IPS-18c (cell line): Measurements from ENCODE around the gene WDR62.
"Not testable (repeated sequence)": the region's sequence is repeated elsewhere in the genome, so short reads cannot be mapped to it uniquely, and the experiment has no call there.

Experiments
- H3K4me3 ChIP-seq: 2 replicates; pipeline ENCODE4 v1.7.0; 2013; ENCODE audit warnings: low read depth, mild to moderate bottlenecking, low read length, moderate library complexity; ENCODE audit not compliant: insufficient read depth
- H3K9me3 ChIP-seq: one replicate; pipeline ENCODE4 v1.6.1; 2013; ENCODE audit warnings: mild to moderate bottlenecking, low read length, moderate library complexity; ENCODE audit not compliant: control insufficient read depth, insufficient read depth

The WDR62 gene

DNA sequence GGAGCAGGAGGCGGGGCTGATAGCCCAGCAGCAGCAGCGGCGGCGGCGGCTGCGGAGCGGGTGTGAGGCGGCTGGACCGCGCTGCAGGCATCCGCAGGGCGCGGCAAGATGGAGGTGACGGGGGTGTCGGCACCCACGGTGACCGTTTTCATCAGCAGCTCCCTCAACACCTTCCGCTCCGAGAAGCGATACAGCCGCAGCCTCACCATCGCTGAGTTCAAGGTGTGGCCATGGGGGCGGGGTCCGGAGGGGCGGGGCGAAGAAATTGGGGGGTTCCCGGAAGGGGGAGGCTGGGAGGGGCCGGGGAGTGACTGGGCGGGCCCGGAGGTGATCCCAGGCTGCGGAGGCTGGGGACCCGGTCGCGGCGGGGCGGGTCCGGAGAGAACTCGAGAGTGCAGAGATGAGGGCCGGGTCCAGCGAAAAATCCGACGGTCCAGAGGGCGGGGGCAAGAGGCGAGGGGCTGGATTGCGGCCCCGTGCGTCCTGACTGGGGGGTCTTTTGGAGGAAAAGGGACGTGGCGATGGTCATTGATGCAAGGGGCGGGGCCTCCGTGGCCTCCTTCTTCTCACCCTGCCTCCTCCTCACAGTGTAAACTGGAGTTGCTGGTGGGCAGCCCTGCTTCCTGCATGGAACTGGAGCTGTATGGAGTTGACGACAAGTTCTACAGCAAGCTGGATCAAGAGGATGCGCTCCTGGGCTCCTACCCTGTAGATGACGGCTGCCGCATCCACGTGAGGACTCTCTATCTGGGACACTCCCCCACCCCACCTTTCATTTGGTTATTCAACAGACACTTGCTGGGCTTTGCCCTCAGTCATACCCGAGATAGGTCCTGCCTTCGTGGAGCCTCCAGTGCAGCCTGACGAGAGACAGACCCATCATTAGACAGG is 61.0 kb downstream of the WDR62 start, which contains the start of gene TBCB:
Gene TBCB, plus strand, starts transcription at position 16 of the 891 bp plus-strand sequence. Its CDS starts 93 bp downstream, at position 109.
- H3K4me3 ChIP-seq, result peak within 1 kb of the TSS; percentile 88
- H3K9me3 ChIP-seq, result no peaks in the 10 kb centered on the region

DNA sequence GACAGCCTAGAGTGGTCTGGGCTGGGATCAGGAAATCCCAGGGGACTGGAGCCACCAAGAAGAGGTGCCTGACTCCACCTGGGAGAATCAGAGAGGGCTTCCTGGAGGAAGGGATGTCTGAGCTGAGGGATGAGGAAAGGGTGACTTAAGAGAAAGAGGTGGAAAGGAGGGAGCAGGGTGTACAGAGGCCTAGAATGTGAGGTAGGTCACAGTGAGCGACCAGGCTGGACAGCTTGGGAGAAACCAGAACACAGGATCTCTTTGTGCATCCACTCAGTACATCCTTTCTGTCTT is 61.6 kb downstream of the WDR62 start:
- H3K9me3 ChIP-seq, result no peaks in the 10 kb centered on the region
- H3K4me3 ChIP-seq, result peak overlapping the region; percentile 88

DNA sequence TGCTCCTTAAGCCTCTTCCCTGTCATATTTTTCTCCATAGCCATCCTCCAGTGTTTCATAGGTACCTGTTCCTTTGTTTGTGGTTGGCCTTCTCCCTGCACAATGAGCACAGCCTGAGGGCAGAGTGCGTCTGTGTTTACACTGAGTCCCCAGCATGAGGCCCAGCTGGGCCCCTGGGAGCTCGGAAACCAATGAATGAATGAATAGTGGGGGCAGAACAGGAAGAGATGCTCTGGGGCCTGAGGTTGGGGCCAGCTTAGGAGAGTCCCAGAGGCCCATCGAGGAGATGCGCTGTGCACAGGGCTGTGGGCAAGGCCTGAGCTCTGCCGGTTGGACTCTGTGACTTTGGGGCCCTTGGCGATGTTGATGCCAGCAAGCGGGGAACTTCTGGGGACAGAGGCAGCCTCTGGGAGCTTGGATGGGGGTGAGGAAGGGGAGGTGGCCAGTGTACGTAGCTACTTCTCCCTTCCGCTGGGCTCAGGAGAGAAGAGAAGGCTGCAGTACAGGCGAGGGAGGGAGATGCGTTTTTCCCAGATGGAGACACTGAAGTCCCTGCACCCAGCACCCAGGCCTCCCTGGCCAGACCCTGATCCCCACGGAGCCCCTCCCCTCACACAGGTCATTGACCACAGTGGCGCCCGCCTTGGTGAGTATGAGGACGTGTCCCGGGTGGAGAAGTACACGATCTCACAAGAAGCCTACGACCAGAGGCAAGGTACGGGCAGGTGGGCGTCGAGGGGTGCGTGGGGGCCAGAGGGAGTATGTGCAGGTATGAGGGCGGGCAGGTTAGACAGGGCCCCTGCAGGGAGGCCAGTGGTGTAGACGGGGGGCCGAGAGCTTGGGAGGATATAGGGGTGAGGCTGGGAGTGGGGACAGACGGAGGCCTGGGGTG is 65.6 kb downstream of the WDR62 start:
- Histone ChIP-seq H3K4me3 (no peak overlapping the region; the same call in 1 of the 2 replicates), H3K9me3 (no peaks in the 10 kb centered on the region)

DNA sequence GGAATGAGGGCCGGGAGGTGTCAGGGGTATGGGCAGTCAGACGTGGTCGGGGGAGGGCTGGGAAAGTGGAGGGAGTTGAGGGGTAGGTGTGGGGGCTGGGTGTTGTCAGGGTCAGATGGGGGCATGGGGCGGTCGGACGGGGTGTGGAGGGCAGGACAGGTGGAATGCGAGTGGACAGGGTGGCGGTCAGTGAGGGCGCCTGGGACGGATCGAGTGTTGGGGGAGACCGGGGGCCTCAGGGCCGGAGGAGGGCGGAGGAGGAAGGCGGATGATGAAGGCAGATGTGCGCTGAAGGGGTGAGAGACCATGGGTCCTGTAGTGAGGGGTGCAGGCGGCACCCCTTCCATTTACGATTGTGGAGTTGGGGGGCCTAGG is 66.3 kb downstream of the WDR62 start:
- Histone ChIP-seq H3K4me3 (no peak overlapping the region), H3K9me3 (no peaks in the 10 kb centered on the region)

DNA sequence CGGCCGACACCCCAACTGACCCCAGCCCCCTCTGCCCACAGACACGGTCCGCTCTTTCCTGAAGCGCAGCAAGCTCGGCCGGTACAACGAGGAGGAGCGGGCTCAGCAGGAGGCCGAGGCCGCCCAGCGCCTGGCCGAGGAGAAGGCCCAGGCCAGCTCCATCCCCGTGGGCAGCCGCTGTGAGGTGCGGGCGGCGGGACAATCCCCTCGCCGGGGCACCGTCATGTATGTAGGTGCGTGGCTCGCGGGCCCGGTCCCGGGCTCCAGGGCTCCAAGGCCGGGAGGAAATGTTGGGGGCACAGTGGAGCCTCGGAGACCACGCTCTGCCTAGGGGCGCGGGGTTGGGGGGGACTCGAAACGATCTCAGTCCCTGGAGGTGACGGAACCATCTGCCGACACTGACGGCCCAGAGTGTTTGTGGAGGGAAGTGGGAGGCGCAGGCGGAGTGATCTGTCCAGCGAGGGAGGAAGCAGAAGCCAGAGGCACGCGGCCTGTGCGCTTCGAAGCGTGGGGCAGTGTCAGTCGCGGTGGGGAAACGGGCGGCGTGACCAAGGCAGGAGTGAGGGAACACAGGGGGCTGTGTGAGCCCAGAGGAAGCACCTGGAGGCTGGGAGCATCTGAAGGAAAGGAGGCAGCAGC is 66.9 kb downstream of the WDR62 start:
- Histone ChIP-seq H3K9me3 (no peaks in the 10 kb centered on the region), H3K4me3 (no peak overlapping the region)

DNA sequence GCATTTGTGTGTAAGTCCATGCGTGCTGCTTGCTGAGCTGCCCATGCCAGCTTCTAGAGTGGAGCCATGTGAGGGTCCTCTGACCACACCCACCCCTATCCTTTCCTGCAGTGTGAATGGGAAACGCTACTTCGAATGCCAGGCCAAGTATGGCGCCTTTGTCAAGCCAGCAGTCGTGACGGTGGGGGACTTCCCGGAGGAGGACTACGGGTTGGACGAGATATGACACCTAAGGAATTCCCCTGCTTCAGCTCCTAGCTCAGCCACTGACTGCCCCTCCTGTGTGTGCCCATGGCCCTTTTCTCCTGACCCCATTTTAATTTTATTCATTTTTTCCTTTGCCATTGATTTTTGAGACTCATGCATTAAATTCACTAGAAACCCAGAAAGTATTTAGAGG is 70.9 kb downstream of the WDR62 start:
- Histone ChIP-seq H3K4me3 (no peak overlapping the region), H3K9me3 (no peaks in the 10 kb centered on the region)

DNA sequence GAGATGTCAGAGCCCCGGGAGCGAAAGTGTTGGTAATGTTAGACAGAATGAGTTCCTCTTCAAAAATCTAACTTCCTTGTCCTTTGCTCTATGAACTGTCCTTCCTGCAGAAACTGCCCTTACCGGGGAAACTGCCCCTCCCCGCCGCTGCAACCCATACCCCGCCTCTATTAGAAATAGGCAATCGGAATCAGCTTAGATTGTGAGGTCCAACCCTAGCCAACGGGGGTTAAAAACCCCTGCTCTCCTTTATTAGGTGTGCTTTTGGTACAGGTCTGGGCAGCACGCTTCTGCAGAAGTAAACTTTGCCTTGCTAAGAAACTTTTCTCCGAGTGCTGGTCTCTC is 73.7 kb downstream of the WDR62 start:
- Histone ChIP-seq H3K9me3 (no peaks in the 10 kb centered on the region), H3K4me3 (peak overlapping the region; percentile 61)

DNA sequence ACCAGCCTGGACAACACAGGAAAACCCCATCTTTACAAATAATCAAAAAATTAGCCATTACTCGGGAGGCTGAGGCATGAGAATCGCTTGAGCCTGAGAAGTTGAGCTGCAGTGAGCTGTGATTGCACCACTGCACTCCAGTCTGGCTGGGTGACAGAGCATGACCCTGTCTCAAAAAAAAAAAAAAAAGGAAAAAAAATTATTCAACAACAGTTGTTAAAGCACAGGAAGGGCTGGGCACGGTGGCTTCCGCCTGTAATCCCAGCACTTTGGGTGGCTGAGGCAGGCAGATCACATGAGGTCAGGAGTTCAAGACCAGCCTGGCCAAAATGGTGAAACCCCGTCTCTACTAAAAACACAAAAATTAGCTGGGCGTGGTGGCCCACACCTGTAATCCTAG is 76.5 kb downstream of the WDR62 start:
- not testable (repeated sequence) for H3K4me3 ChIP-seq, H3K9me3 ChIP-seq

DNA sequence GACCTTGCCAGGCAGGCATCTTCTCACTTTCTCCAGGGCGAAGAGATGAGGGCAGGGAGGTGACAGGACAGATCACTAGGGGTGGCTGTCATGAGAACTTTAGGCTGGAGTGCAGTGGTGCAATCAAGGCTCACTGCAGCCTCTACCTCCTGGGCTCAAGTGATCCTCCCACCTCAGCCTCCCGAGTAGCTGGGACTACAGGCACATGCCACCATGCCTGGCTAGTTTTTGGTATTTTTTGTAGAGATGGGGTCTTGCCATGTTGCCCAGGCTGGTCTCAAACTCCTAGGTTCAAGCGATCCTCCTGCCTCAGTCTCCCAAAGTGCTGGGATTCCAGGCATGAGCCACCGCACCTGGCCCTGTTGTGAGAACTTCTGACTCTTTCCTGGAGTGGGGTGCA is 80.2 kb downstream of the WDR62 start:
- not testable (repeated sequence) for H3K4me3 ChIP-seq, H3K9me3 ChIP-seq

DNA sequence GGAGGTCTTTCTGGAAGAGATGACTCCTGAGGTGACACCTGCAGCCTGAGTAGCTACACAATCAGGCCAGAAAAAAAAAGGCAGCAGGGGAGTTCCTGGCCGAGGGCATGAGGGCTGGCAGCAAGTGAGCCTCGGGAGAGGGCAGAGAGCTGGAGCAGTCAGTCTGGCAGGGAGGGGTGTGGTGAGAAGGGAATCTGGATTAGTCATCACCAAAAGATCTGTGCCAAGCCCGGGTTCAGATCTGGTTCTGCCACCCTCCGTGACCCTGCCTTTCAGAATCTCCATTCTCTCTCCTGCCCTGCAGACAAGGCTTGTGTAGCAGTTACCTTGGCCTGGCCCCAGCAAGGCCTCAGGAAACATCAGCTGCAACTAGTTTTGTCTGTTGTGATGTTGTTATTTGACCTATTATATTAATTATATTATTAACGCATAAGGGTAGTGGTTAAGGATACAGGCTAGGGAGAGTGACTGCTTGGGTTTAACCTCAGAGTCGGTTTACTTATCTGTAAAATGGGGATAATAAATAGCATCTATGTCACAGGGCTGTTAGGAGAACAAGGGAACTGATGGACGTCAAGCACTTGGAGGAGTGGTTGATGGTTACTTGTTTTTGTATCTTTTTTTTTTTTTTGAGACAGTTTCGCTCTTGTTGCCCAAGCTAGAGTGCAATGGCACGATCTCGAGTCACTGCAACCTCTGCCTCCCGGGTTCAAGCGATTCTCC is 82.4 kb downstream of the WDR62 start:
- H3K9me3 ChIP-seq, result peaks cover 4% of the 10 kb centered on the region
- no peak overlapping the region for H3K4me3 ChIP-seq

DNA sequence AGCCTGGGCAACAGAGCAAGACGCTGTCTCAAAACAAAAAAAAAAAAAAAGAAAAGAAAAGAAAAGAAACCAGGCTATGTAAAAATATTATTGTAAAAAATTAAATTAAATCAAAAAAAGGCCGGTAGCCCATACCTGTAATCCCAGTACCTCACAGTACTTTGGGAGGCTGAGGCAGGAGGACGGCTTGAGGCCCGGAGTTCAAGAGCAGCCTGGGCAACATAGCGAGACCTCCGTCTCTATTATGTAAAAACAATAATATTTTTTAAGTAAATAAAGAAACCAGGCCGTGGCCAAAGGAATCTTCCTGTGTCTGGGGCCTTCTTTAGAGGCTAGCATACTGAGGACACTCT is 84.4 kb downstream of the WDR62 start:
- H3K9me3 ChIP-seq, result peaks cover 4% of the 10 kb centered on the region
- H3K4me3 ChIP-seq, result peak overlapping the region; percentile 97

DNA sequence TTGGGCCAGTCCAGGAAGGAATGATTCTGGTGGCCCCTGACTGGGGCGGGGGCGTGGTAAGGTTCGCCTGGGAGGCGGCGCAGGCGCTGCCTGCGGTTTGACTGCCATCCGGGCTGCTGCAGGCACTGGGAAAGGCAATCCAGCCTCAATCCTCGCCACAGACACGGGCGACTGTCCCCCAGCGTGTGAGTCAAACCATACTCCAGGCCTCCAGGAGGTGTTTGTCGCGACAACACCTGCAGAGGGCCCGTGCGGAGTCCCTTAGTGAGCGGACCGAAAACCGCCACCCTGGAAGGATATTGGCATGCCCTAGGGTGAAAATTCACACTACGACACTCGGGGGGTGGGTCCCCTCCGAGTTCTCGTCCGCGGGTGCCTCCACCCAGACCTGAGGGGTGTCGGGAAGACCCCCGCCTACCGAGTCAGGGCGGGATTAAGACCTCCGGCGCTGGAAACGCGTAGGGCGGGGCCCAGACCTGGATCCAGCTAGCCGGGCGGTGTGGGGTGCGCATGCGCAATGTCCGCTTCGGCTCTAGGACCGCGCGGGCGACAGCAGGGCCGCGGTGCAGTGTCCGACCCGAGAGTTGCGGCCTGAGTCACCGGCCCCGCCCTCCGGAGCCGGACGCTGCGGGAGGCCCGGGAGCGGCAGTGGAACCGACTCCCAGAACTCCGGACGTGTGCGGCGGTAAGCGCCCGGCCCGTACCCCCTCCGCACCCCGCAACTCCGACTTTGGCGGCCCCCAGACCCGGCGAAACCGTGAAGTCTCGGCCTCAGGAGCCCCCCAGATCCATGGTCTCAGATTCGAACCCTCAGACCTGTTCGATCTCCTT is 85.0 kb downstream of the WDR62 start, which contains the start of gene CAPNS1:
Gene CAPNS1, plus strand, starts transcription at position 594 of the 831 bp plus-strand sequence. CDS start 946 bp downstream, outside the sequence.
- H3K4me3 ChIP-seq, result peak within 1 kb of the TSS; percentile 97
- peaks cover 4% of the 10 kb centered on the region for H3K9me3 ChIP-seq

DNA sequence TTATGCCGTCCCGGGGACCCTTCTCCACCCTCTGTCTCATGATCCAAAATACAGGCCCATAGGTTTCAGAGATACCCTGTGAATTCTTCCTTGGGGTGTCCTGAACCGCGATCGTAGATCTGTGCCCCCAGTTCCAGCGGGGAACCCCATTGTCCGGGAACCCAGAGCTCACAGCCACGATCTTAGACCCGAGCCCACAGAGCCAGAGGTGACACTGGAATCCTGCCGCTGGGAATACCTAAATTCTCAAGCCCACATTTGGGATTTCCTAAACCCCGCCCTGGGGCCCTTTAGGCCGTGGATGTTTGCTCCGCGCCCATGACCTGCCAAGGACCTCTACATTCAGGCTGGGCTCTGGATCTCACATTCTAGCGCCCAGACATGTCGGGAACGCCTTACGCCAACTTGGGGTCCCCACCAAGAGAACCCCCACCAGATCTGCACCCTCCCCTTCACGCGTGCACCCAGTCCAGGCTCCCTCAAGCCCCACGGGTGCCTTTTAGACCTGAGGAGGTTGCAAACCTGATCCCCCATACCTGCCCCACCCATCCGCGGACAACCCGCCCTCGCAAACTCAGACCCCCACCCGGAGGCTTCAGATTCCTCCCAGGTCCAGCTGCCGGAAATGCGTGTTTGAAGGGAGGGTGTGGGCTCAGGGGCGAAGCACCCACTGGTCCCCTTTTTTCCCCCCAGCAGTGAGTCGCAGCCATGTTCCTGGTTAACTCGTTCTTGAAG is 85.8 kb downstream of the WDR62 start:
- H3K9me3 ChIP-seq, result peaks cover 4% of the 10 kb centered on the region
- peak overlapping the region; percentile 97 for H3K4me3 ChIP-seq

DNA sequence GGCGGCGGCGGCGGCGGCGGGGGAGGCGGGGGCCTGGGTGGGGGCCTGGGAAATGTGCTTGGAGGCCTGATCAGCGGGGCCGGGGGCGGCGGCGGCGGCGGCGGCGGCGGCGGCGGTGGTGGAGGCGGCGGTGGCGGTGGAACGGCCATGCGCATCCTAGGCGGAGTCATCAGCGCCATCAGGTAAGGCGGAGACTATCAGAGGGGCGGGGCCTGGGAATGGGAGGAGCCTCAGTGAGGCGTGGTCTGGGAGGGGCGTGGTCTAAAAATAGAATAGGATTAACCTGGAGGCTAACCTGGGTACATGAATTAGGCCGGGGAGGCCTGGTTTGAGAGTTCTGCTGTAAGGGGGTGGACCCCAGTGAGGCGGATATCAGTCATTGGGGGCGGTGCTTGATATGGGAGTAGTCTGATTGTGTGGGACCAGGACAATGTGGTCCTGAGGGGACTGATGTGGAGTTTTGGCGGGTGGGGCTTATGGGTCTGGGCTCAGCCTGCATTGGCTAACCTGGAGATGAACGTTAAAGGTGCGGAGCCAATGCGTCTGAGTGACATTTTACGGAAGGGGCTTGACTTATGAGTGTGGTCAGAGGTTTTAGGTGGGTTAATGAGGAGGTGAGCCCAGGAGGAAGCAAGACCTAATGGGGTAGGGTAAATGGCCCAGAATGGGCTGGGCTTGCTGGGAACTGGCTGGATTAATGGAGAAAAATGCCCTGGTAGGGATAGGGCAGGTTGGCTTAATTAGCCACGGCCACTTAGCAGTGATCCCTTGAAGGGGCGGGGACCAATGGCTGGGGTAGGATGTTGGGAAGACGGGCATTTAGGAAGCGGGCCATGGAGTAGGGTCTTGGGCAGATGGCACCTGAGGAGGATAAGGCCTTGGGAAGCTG is 86.6 kb downstream of the WDR62 start:
- Histone ChIP-seq H3K4me3 (peak overlapping the region; percentile 97), H3K9me3 (peaks cover 4% of the 10 kb centered on the region)

DNA sequence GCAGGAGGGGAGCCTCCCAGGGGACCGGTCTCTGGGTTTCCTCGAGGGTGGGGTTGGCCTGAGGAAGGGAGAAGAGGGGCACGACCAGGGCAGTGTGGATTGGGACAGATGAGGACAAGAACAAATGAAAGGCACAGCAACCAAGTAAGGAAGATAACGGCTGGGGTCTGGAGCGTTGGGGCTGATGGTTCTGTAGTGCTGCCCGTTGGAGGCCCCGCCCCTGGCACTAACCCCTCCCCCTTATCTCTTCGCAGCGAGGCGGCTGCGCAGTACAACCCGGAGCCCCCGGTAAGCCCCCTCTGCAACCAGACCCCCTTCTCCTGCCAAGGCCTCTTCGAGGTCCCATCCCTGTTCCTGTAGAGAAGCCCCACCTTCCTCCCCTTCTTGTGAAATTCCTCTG is 87.3 kb downstream of the WDR62 start:
- no peak overlapping the region for H3K4me3 ChIP-seq
- H3K9me3 ChIP-seq, result peaks cover 4% of the 10 kb centered on the region
